PC-9 (cell line): ENCODE measurements around the gene HOXD10.

Experiments
- EZH2 ChIP-seq: fragments of 200-600 bp; sonication (generic); IDR thresholded peaks from 2 replicates; pipeline ENCODE4 v1.8.0; 2017; ENCODE audit warnings: antibody characterized with exemption, low read depth
- TF ChIP-seq, protein P1 (sequence below): fragments of 200-600 bp; sonication (generic); conservative IDR thresholded peaks from 2 replicates; pipeline ENCODE4 v1.6.1; 2017; ENCODE audit warnings: mixed run types, antibody characterized with exemption, mild to moderate bottlenecking, moderate library complexity

DNA sequence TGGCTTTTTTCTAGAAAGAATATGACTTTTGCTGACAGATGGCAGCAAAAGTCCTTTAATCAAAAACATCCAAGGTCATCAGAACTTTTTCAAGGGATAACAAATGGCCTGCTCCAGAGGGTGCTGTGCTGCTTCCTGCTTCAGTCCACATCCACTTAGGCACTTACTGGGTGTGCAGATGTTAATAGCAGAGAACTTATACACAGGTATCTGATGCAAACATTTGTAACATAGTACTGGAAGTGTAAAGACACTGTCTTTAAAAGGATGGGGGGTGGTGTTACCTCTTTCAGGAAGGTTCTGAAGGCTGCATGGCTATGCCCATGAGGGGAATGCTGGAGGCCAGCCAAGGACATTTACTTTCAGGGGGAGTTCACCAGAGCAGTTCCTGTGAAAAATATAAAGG is 18.5 kb downstream of the HOXD10 start:
- TF ChIP-seq, protein P1, sequence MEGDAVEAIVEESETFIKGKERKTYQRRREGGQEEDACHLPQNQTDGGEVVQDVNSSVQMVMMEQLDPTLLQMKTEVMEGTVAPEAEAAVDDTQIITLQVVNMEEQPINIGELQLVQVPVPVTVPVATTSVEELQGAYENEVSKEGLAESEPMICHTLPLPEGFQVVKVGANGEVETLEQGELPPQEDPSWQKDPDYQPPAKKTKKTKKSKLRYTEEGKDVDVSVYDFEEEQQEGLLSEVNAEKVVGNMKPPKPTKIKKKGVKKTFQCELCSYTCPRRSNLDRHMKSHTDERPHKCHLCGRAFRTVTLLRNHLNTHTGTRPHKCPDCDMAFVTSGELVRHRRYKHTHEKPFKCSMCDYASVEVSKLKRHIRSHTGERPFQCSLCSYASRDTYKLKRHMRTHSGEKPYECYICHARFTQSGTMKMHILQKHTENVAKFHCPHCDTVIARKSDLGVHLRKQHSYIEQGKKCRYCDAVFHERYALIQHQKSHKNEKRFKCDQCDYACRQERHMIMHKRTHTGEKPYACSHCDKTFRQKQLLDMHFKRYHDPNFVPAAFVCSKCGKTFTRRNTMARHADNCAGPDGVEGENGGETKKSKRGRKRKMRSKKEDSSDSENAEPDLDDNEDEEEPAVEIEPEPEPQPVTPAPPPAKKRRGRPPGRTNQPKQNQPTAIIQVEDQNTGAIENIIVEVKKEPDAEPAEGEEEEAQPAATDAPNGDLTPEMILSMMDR, result no peak; the same call in 1 of the 2 replicates
- no peak for TF ChIP-seq EZH2
